NCI-H69 (cell line): Measurements from ENCODE around the gene APOLD1.
"Not testable (repeated sequence)": the region's sequence is repeated elsewhere in the genome, so short reads cannot be mapped to it uniquely, and the experiment has no call there.

ENCODE experiments used
- DNase-seq: peaks from one replicate; lab custom pipeline; 2025; lab: John Stamatoyannopoulos, UW

Gene APOLD1

DNA sequence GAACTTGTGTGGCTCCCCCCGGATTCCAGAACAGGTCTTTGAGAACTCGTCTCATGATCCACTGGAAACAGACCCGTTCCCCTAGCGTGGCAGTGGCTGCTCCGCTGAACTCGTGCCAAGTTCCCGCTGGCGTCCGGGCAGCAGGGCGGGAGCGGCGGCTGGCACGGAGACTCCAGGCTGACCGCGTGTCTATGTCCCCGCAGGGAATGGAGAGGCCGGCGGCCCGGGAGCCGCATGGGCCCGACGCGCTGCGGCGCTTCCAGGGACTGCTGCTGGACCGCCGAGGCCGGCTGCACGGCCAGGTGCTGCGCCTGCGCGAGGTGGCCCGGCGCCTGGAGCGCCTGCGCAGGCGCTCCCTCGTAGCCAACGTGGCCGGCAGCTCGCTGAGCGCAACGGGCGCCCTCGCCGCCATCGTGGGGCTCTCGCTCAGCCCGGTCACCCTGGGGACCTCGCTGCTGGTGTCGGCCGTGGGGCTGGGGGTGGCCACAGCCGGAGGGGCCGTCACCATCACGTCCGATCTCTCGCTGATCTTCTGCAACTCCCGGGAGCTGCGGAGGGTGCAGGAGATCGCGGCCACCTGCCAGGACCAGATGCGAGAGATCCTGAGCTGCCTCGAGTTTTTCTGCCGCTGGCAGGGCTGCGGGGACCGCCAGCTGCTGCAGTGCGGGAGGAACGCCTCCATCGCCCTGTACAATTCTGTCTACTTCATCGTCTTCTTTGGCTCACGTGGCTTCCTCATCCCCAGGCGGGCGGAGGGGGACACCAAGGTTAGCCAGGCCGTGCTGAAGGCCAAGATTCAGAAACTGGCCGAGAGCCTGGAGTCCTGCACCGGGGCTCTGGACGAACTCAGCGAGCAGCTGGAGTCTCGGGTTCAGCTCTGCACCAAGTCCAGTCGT, 1.5 kb downstream of the APOLD1 start:
- peak; percentile 83 for DNase-seq

DNA sequence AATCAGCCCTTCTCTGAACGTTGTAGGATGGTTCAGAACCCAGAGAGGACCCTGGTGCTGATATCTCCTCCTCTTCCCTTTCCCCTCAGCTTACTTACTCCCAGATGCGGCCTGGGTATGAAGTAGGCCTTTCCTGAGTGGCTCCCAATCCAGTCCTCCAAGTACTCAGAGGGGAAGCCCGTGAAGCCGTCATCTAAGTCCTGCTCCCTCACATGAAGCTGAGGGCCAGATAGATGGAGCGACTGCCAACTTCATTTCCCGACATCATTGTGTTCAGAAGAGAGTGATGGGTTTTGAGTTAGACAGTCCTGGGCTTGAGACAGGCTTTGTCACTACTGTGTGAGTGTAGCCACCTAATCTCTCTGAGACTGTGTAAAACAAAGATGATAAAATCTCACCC, 2.7 kb downstream of the APOLD1 start:
- no peak for DNase-seq

DNA sequence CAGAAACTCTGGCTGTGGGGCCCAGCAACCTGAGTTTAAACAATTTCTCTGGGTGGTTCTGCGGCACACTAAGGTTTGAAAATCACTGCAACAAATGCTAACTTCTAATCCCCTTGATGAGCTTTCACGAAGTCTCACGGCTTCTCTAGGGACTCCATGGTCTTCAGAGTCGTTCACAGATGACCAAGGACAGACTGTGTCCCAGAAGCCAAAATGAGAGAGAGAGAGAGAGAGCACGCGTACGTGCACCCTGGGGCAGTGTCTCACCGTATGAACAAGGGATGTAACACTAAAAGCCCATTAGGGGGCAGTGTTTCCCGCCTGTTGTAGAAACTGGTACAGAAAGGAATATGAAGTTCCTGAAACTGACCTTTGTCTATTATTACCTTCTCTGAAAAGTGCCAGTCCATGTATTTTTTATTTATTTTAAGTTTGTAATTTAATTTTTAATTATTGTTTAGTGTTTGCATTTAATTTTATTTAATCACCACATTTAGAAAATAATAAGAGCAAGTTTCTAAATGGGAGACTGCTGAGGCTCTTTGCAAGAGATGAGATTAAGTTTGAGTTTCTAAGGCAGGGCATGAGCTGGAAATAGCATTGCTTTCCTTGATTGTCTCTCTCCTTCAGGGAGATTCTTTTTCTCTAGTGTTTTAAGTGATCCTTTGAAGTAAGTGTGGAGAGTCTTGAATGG, 3.4 kb downstream of the APOLD1 start:
- DNase-seq: peak; percentile 75

- DNase-seq: no peak
Measured at GRCh38 chr12:12790956-12791355, 5.5 kb downstream of the APOLD1 start.

DNA sequence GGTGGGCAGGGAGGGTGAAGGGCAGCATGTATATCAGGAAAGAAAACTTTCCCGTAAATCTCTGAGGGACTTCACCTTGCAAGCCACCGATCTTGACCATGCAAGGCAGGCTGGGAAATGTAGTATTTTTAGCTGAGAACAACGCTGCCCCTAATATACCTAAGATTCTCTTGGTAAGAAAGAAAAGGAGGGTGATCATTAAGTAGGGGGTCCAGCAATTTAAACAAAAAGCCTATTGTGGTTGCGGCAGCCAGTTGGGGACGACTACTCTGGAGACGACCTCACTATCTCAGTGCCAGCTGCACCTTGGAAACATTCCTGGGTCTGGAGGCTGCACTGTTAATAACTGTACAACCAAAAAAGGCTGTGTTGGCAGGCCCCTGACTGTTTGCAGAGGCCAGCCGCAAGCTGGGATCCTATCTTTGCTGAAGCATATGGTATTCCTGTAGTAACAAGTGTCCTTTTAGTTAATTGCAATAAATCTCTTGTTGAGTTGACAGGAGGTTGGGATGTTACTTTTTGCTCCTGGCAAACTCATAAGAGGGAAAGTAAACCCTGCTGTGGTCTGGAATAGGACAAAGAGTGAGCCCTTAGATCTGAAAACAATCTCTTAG, 6.4 kb downstream of the APOLD1 start:
- peak; percentile 84 for DNase-seq

DNA sequence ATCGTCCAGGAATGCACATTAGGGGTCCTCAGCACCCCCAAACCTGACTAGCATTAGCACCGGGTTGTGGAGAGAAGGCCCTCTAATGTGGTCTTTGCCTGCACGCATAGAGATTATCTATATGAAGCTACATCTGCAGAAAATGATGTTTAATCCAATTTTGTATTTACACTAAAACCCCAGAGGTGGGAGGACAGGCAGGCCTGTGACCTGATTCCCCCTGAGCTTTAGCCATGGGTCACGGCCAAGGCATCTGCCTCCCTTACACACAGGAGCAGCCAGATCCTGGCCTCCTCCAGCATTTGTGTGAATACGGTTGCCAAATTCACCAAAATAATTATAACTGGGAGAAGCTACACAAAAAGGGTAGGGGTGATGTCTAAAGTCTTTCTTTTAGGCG, 7.0 kb downstream of the APOLD1 start:
- no peak for DNase-seq

GRCh38 chr12:12794686-12795085, 9.2 kb downstream of the APOLD1 start:
- DNase-seq: no peak

DNA sequence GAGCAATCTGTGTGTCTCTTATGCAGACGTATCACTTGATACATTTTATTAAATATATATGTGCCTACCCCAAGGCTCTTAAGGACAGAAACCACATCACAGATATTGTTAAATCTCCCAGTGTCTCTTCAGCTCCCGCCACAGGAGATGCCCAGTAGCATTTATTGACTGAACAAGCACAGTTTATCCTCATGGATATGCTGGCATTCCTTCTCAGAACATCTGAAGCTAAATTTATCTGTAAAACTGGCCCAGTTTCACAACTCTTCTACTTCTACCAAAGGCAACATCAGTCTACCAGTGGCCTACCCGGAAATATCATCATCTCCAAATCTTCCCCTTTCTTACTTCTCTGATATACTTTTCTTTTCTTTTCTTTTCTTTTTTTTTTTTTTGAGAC, 10.7 kb downstream of the APOLD1 start:
- no peak for DNase-seq

DNA sequence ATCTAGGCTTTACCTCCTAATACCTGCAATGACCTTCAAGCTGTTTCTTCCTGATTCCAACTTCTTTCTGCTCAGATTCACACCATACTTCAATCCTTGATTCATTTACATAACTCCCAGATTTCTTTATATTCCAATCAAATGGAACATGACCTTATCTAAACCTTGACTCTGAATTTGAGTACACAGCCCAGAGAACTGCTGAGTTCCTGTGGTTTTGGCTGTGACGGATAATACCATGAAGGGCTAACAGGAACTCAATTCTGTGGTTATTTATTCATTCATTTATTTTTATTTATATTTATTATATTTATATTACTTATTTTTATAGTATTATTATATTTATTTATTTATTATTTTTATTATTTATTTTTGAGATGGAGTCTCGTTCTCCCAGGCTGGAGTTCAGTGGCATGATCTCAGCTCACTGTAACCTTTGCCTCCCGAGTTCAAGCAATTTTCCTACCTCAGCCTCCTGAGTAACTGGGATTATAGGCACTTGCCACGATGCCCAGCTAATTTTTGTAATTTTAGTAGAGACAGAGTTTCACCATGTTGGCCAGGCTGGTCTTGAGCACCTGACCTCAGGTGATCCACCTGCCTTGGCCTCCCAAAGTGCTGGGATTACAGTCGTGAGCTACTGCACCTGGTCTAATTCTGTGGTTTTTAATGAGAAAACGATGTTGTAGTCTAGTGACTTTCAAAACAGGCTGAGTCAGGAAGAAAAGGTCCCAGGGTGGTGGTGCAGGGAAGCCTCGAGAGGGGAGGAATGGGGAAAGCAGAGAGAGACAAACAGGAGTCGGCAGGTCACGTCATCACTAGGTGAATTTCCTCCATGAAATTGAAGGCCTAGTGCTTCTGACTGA, 11.7 kb downstream of the APOLD1 start:
- DNase-seq: no peak

DNA sequence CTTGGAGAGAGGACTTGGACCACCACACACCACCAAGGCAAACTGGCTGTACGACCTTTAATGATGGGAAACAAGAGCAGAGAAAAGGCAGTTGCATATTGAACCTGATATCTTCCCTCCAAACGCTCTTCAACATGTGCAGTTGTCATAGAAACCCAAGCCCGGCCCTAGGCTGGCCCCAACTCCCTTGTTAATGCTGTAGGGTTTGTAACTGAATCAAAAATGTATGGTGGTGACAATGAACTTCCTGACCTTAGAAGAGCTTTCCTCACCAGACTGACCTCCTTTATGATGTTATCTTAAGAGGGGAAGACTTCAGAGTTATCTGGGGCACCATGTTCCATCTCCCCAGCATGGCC, 12.3 kb downstream of the APOLD1 start:
- DNase-seq: no peak

- no peak for DNase-seq
Measured at GRCh38 chr12:12798480-12798879, 13.0 kb downstream of the APOLD1 start.

DNA sequence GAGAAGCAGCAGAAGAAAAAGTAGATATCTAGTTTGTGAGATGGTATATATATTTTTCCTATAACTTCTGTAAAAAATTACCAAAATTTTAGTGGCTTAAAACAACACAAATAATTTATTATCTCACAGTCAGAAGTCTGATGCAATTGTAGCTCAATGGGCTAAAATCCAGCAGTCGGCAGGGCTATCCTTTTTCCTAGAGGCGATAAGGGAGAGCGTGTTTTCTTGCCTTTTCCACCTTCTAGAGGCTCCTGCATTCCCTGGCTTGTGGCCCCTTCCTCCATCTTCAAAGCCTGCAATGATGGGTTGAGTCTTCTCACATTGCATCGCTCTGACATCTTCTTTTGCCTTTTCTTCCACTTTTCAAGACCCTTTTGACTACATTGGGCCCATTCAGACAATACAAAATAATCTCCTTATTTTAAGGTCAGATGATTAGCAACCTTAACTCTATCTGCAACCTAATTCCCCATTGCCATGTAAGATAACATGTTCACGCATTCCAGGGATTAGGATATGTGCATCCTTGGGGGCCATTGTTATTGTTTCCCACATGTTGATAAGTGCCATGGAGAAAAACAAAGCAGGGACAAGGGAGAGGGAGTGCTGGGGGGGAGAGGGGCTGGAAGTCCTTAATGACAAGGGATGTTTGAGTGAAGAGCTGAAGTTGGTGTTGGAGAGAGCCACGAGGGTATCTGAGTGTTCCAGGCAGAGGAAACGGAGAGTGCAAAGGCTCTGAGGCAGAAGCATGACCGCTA, 13.9 kb downstream of the APOLD1 start:
- DNase-seq: no peak

- DNase-seq: no peak
Measured at GRCh38 chr12:12800406-12801180, 15.1 kb downstream of the APOLD1 start.

GRCh38 chr12:12801656-12802055, 16.2 kb downstream of the APOLD1 start:
- not testable (repeated sequence) for DNase-seq

DNA sequence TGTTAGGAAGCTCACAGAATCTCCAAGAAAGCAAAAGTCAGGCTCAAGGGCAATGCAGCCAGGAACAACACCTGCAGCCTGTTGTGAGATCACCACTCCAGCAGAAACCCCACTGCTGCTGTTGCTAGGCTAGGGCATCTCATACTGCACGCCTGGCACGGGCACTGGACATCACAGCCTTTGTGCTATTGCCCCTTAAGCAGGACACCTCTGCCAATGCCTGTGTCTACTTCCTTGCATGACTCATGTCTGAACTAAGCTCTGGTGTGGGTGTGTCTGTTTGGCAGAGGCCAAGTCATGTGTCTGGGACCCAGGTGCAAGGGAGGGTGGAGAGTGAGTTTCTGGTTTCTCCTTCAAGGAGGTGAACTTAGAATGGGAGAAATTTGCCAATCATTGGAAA, 17.7 kb downstream of the APOLD1 start:
- DNase-seq: peak; percentile 87

DNA sequence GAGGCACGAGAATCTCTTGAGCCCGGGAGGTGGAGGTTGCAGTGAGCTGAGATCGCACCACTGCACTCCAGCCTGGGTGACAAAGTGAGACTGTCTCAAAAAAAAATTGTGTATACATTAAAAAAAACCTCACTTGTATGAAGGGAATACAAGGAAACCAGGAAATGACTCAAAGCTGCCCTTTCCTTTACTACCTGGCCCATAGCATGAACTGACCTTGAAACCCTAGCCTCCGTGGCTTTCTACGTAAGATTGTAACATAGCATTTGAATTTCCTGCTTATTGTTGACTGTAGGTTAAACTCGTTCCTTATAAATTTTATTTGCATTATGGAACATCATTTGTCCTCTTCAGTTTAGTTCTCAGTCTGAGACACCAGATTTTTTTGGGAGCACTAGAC, 18.6 kb downstream of the APOLD1 start:
- DNase-seq: peak; percentile 4

GRCh38 chr12:12804432-12804886, 19.0 kb downstream of the APOLD1 start:
- DNase-seq: no peak

GRCh38 chr12:12806784-12807516, 21.5 kb downstream of the APOLD1 start:
- no peak for DNase-seq

DNA sequence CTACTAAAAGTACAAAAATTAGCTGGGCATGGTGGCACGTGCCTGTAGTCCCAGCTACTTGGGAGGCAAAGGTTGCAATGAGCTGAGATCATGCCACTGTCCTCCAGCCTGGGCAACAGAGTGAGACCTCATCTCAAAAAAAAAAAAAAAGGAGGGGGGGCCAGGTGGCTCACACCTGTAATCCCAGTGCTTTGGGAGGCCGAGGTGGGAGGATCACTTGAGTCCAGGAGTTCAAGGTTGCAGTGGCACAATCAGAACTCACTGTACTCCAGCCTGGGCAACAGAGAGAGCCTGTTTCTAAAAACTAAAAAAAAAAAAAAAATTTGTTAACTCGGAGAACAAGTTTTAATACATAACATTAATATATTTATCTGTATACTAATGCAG, 22.1 kb downstream of the APOLD1 start:
- not testable (repeated sequence) for DNase-seq
